ENCODE measurements around the gene DKK3. TPM values are rescaled to one million over a fixed set of nuclear protein-coding genes. Genes with fewer than 3 reads are reported as not detected.
"Not testable (repeated sequence)": the region's sequence is repeated elsewhere in the genome, so short reads cannot be mapped to it uniquely, and the experiment has no call there.

DKK3 gene
- total and polyA plus RNA-seq, 7 donors: 2.8 to 10.5 (median 4.1) TPM

- H3K4me3 ChIP-seq: no peak overlapping the region
- ATAC-seq (no peak), DNase-seq (no peak)
- intact Hi-C loops (cut with DNase I): loop anchor here (5.0 kb wide), 3 partner anchors 111 to 341 kb away; no protein-coding TSS in a partner anchor
- no peaks in the 10 kb centered on the region for H3K36me3 ChIP-seq (ENCODE audit: insufficient read depth in 1 of 2, low read depth in 1 of 2)
- WGBS, 3 donors: 77 to 89% (median 85%) methylated on average over 7 of the region's 7 CpGs
- TF ChIP-seq CTCF (IDR thresholded peaks at IDR 0.05): no peak
- peak overlapping the region; percentile 62 for H3K27ac ChIP-seq
- peaks cover 14% of the 10 kb centered on the region for H3K4me1 ChIP-seq
- H3K27me3 ChIP-seq (ENCODE audit: insufficient read depth in 3 of 3, low read length in 2 of 3): no peaks in the 10 kb centered on the region
- H3K9me3 ChIP-seq: no peaks in the 10 kb centered on the region
These were observed 34.8 kb upstream of the DKK3 start for GRCh38 chr11:12043221-12043620.

- no peak for TF ChIP-seq CTCF (IDR thresholded peaks at IDR 0.05)
- H3K4me3 ChIP-seq: no peak overlapping the region
- intact Hi-C loops (cut with DNase I): loop anchor here (5.0 kb wide), 3 partner anchors 110 to 340 kb away; no protein-coding TSS in a partner anchor
- H3K9me3 ChIP-seq: no peaks in the 10 kb centered on the region
- H3K27me3 ChIP-seq (ENCODE audit: insufficient read depth in 3 of 3, low read length in 2 of 3): no peaks in the 10 kb centered on the region
- H3K36me3 ChIP-seq (ENCODE audit: insufficient read depth in 1 of 2, low read depth in 1 of 2): no peaks in the 10 kb centered on the region
- DNase-seq (no peak), ATAC-seq (no peak)
- H3K27ac ChIP-seq: no peak overlapping the region
- H3K4me1 ChIP-seq: peaks cover 10% of the 10 kb centered on the region
- WGBS, 3 donors: 62 to 67% (median 66%) methylated on average over 7 of the region's 7 CpGs
These were observed 33.8 kb upstream of the DKK3 start for GRCh38 chr11:12042215-12042676.

GRCh38 chr11:12040719-12041118 lies 32.3 kb upstream of the DKK3 start:
- not testable (repeated sequence) for ATAC-seq
- intact Hi-C loops (cut with DNase I): loop anchor here (5.0 kb wide), 3 partner anchors 108 to 338 kb away; no protein-coding TSS in a partner anchor

GRCh38 chr11:12032968-12033367 lies 24.5 kb upstream of the DKK3 start:
- no peak overlapping the region for H3K4me3 ChIP-seq
- ATAC-seq (no peak), DNase-seq (no peak)
- intact Hi-C loops (cut with DNase I): no loop called here
- no peaks in the 10 kb centered on the region for H3K9me3 ChIP-seq
- no peak for TF ChIP-seq CTCF (IDR thresholded peaks at IDR 0.05)
- WGBS, 3 donors: 86 to 93% (median 88%) methylated on average over 2 of the region's 2 CpGs
- no peaks in the 10 kb centered on the region for H3K36me3 ChIP-seq (ENCODE audit: insufficient read depth in 1 of 2, low read depth in 1 of 2)
- no peak overlapping the region for H3K27ac ChIP-seq
- H3K4me1 ChIP-seq: peaks cover 8% of the 10 kb centered on the region
- H3K27me3 ChIP-seq (ENCODE audit: insufficient read depth in 3 of 3, low read length in 2 of 3): no peaks in the 10 kb centered on the region

More at GRCh38 chr11:12040719-12041118, 32.3 kb upstream of the DKK3 start:
- DNase-seq; H3K27me3 ChIP-seq (ENCODE audit: insufficient read depth in 3 of 3, low read length in 2 of 3); H3K36me3 ChIP-seq (ENCODE audit: insufficient read depth in 1 of 2, low read depth in 1 of 2); H3K27ac ChIP-seq; H3K9me3 ChIP-seq; H3K4me3 ChIP-seq; H3K4me1 ChIP-seq: not testable (repeated sequence)
- WGBS, 3 donors: 96 to 98% (median 98%) methylated on average over 5 of the region's 5 CpGs

GRCh38 chr11:12031856-12032544 lies 23.6 kb upstream of the DKK3 start:
- no peaks in the 10 kb centered on the region for H3K36me3 ChIP-seq (ENCODE audit: insufficient read depth in 1 of 2, low read depth in 1 of 2)
- intact Hi-C loops (cut with DNase I): no loop called here
- peaks cover 11% of the 10 kb centered on the region for H3K4me1 ChIP-seq
- 82 to 90% (median 86%) methylated on average over 4 of the region's 4 CpGs for WGBS, 3 donors
- DNase-seq (no peak), ATAC-seq (no peak)
- H3K9me3 ChIP-seq: no peaks in the 10 kb centered on the region
- no peak for TF ChIP-seq CTCF (IDR thresholded peaks at IDR 0.05)
- H3K27ac ChIP-seq: no peak overlapping the region
- H3K4me3 ChIP-seq: no peak overlapping the region
- no peaks in the 10 kb centered on the region for H3K27me3 ChIP-seq (ENCODE audit: insufficient read depth in 3 of 3, low read length in 2 of 3)
